GM18507 (cell line): Measurements from ENCODE around the gene MYO6.

Experiments
- DNase-seq: peaks from one replicate; pipeline ENCODE4 v3.0.0; 2011; ENCODE audit warnings: low read depth; ENCODE audit not compliant: insufficient read length; ENCODE audit errors: extremely low spot score
- FAIRE-seq: peaks from 2 replicates; lab custom pipeline; 2011; peaks lifted over from hg19 to GRCh38; lab: Jason Lieb, UNC

Gene MYO6

DNA sequence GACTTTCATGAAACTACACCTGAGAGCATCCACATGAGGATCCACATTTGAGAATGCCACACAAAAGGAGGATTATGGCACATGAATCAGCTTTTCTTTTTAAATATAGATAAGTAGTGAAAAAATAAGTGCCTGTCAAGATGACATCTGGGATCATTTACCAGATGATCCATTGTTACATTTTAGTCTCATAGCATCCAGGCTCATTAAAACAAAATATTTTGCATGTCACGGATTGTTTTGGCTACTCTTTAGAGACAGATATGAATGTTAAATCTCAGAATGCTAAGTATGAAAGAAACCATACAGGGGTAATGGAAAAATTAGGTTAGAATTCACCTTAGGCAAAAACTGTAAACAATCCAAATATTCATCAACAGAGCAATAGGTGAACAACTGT, 66.7 kb downstream of the MYO6 start:
- peak; percentile 24 for FAIRE-seq
- DNase-seq = no peak

DNA sequence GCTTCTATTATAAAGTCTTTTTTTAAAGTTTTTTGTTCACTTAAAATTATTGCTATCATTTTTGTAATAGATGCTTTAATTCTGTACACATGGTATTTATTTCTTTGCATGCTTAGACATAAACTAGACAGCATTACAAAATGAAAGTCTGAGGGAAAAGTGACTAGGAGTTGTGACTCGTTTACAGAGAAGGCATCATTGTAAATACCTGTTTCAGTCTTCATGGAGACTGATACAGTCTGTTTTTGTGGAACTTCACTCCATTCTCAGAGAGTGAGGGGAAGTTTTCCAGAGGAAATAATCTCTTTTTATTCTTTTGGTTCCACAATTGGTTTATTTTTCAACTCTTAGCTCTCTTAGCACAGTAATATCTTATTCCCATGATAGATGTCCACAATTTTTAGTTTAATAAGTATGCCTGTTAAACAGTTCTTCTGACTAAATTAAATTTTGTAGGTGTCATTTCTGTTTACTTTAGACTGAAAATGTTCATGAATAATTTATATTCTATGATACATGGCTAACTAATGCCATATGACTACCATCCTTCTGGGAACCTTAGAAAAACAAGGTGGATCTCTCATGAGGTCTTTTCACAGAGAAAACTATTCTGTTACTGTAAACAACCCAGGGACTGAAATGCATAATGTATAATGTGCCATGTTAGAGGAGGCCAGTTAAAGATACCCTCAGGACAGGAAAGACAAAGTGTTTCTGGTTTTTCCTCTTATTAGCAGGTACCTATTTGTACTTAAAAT, 69.2 kb downstream of the MYO6 start:
- DNase-seq = no peak
- no peak for FAIRE-seq

DNA sequence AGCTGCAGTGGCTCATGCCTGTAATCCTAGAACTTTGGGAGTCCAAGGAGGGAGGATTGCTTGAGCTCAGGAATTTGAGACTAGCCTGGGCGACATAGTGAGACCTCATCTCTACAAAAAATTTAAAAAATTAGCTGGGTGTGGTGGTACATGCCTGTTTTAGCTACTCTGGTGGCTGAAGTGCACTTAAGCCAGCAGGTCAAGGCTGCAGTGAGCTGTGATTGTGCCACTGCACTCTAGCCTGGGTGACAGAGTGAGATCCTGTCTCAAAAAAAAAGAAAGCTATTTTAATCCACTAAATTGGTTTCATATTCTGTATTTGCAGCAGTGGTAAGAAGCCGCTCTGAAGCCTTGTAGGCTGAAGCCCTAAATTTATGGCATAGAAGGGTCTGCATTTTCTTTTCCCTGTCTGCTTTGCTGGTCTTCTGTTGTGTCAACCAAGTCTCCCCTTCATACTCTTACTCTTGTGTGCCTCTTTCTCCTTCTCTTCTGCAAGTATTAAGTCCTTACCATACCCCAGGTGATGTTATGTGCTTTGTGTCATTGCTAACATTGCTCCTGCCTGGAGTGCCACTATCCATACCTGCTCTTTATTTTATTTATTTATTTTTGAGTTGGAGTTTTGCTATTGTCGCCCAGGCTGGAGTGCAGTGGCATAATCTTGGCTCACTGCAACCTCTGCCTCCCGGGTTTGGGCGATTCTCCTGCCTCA, 70.9 kb downstream of the MYO6 start:
- DNase-seq = no peak
- FAIRE-seq = no peak

DNA sequence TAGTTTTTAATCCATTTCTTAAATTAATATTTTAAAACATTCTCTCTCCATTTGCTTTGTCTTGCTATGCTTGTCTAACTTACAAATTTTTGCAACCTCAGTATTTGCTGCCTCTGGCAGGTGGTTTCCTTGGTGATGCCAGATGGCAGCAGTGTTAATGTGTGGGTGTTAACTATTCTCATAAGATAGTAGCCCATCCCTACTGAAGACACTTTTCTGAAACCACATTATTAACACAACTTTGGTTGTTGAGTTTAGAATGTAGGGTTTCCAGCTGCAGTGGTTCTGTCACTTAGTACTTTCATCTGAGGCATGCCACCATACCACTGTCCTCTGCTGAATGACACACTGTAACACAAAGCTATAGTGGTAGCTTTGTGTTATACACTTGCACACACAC, 75.1 kb downstream of the MYO6 start:
- DNase-seq (no peak), FAIRE-seq (peak; percentile 61)

DNA sequence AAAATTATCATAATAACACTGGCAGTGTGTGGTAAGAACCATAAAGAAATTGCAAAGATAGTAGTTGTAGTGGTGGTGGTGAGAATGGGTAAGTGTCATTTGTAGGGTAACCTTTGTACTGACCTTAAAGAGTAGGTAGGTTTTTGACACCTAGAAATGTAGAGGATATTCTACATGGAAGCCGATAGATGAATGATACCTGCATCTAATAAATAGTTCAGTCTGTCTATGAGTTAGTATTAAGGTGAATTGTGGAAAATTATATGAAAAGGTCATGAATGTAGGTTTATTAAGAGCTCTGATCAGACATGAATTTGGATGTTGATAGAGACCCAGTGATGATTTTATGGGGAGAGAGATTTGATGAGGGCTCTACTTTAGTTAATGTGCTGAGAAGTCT, 78.1 kb downstream of the MYO6 start:
- DNase-seq = no peak

DNA sequence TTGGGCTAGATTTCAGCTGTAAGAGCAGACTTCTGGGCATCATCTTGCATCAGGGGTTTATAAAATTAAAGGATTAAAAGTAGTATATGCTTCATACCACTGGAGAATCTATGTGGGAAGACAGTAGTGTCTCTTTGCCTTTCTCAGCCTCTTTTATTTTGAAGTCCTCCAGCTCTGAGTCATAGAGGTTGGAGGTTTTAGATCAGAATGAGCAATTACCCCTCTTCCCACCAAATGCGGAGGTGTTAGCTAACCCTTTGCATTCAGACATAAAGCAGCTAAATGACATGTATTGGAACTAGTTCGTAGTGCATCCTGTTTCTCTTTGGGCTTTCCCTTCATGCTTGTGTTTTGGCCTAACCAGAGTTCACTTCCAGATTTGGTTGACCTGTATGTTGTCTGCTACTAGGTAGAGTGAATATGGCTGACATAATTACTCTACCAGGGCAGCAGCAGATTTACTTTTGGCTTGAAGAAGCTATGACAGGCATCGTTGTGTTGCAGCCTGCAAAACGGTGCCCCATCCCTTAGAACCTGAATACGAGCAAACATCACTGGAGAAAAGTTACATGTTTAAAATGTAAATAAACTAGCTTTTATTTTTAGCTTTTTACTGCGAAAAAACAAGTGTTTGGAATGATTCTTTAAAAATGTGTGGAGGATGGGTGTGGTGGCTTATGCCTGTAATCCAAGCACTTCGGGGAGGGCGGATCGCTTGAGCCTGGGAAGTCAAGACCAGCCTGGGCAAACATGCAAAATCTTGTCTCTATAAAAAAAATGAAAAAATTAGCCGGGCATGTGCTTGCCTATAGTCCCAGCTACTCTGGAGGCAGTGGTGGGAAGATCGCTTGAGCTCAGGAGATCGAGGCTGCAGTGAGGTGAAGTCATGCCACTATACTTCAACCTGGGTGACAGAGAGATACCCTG, 82.2 kb downstream of the MYO6 start:
- FAIRE-seq (peak; percentile 63), DNase-seq (no peak)

More for the DNA sequence above, 78.1 kb downstream of the MYO6 start:
- FAIRE-seq = no peak

DNA sequence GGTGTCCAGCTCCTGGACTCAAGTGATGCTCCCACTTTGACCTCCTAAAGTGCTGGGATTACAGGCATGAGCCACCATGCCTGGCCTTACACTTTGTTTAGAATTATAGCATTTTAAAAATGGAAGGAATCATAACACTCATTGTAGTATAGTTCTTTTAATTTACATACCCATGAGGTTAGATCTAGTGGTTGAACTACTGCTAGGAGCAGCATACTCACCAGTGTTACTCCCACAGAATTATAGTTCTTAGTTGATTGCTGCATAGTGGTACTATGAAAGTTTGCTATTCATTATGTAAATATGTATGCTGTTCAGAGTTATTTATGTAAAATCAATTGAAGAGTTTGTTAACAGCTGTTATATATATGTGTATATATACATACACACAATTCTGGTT, 85.4 kb downstream of the MYO6 start:
- no peak for DNase-seq
- no peak for FAIRE-seq

DNA sequence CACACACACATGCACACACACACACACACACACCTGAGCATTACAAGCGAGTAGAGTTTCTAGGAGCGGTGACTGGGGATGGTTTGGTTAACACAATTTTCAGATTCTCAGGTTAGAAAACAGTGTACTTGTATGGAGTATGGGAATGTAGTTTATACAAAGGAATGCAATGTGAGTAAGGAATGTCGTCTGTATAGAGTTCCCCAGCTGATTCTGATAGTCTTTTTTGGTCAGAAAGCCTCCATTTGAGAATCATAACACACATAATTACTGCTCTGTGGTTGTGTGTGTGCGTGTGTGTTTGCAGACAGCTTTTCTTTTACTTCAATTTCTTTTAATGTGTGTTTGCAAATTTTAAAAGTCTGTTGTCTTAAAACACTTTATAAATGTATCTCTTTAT, 93.2 kb downstream of the MYO6 start:
- FAIRE-seq (peak; percentile 18), DNase-seq (no peak)

DNA sequence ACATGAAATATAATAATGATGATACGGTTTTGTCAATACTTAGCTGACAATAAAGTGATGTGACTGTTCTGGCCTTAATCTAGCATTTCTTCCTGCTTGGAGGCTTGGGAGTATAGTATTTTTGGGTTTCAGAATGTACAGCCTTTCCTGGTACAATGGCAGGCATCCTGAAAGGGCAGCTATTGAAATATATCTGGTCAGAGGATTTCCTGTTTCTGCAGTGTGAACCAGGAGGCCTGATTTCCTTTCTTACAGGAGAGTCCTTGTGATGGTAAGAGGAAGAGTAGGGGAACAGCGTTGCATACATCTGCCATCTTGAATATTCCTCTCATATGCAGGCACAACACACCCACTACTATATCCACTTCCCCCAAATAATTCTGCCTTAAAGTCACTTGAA, 93.7 kb downstream of the MYO6 start:
- FAIRE-seq (peak; percentile 41), DNase-seq (no peak)

DNA sequence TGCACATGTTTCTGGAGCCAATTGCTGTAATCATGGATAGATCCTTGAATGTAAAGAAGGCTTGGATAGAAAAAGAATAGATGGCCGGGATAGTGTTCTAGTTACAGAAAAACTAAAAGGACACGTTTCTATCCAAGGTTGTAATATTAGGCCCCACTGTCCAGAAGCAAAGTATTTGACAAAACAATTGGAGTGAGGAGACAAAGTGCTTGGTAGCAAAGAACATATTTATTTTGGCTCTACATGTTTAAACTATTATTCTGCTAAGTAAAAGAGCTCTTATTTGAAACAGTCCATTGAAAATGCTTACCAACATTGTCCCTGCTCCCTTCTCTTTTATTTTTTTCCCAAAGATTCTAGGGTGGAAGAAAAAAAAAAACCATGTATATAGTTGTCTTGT, 94.4 kb downstream of the MYO6 start:
- FAIRE-seq = no peak
- no peak for DNase-seq

DNA sequence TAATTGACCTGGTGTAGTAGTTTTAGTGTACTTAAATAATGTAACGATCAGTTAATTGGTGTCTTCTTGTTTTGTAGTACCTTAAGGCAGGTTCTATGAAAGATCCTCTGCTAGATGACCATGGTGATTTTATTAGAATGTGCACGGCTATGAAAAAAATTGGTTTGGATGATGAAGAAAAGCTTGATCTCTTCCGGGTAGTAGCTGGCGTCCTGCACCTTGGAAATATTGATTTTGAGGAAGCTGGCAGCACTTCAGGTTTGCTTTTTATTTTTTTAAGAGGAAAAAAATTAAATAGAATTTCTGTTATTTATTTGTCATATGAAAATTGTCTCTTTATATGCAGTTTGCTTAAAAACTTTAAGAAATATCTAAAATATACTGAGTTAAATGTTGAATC, 99.2 kb downstream of the MYO6 start:
- DNase-seq = no peak
- FAIRE-seq = no peak

DNA sequence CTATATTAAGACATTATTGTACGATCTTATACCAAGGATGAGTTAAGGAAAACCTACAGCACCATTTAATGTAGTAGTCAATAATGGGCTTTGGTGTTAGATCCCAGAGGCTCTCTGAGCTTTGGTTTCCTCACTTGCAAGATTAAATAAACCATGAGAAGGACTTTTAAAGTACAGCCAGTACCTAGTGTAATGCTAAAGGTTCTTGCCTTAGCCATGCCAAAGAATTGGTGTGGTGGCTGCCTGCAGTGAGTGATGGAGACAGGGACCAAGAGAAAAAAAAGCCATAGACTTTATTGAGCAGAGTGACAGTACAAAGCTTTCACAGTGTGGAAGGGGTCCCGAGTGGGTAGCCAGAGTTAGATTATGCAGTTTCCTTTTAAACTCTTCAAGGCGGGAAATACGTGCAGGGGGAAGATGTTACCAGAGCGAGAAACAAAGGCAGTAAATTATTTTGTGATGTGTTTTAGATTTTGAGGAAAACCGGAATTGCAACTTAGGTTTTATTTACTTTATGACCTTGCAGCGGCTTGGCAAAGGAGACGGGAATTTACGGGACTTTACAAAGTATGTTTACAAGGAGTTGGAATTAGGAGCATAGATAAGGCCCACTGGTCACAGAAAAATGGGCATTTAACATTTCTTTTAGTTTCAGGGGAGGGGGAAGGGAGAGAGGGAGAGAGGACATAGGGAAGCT, 100.4 kb downstream of the MYO6 start:
- no peak for DNase-seq
- no peak for FAIRE-seq

DNA sequence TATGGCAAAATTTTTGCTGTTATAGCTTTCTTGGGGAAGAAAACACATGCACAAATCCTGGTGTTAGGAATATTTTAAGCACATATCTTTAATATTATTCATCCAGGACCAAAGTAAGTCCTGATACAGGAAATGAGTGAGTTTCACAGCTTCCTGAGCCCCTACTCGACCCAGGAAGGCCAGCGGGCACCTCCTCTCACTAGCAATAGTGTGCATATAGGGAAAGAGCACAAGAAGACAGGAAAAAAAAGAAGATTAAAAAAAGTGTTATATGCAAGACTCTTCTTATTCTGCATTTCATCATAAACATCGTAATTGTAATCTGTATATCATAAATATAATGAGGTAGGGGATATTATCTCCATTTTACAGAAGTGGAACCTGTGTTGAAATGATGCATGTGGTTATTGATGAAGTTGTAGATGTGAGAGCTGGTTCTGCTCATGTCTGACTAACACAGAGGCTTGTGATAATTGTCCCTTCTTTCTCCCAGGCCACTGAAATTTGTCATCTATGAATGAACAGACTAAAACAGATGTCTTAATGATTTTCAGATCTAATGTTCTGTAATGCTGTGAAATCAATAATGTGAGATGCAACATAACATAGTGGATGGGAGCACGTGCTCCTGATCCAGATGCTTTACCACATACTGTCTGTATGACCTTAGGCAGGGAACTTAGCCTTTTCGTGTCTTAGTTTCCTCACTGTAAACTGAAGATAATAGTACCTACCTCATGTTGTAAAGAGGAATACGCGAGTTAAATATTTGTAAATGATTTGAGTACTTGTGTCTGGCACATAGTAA, 101.2 kb downstream of the MYO6 start:
- FAIRE-seq (peak; percentile 15), DNase-seq (no peak)

DNA sequence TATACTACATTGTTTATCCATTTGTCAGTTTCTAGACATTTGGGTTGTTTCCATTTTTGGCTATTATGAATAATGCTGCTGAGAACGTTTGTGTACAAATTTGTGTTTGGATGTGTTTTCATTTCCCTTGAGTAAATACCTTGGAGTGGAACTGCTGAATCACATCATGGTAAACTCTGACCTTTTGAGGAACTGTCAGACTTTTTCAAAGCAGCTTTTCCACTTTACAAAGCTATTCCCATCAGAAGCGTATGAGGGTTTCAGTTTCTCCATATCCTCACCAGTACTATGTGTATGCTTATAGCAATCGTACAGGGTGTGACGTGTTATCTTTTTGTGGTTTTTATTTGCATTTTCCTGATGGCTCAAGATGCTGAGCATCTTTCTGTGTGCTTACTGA, 103.7 kb downstream of the MYO6 start:
- DNase-seq (no peak), FAIRE-seq (peak; percentile 77)

DNA sequence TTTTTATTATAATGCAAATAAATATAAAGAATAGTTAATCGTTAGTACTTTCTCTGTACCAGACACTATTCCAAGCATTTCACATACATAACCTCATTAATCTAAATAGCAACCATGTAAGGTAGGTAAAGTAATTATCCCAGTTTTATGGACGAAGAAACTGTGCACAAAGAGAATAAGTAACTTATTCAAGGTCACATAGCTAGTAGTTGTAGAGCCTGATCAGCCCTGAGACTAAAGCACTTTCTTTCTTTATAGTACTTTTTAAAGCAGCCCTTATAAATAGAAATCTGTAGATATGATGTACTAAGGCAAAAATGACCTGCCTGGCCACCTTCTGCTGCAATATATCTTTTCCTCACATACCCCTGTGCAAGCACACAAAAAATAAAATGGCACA, 104.8 kb downstream of the MYO6 start:
- no peak for DNase-seq
- no peak for FAIRE-seq

DNA sequence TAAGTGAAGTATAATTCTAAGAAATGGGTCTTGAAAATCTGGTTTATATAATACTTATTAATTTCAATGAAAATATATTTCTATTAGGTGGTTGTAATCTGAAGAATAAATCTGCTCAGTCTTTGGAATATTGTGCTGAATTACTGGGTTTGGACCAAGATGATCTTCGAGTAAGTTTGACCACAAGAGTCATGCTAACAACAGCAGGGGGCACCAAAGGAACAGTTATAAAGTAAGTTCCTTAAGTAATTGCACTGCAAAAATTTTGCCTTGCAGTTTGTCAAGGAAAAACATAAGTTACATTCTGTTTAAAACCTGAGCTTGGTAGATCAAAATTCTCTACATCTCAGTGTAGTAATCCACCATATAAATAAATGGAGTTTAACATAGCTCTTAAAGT, 106.0 kb downstream of the MYO6 start:
- FAIRE-seq (peak; percentile 76), DNase-seq (no peak)

DNA sequence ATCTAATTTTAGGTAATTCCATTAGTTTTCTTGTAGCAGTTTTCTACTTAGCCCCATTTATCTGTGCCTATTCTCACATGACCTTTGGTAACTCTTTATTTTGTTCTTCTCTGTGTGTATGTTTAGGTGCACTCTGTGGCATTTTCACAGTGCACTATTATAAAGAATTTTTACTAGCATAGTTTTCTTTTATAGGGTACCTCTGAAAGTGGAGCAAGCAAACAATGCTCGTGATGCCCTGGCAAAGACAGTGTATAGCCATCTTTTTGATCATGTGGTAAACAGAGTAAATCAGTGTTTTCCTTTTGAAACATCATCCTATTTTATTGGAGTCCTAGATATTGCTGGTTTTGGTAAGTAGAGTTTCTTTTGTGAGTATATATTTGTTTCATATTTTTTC, 107.9 kb downstream of the MYO6 start:
- DNase-seq = no peak
- no peak for FAIRE-seq

DNA sequence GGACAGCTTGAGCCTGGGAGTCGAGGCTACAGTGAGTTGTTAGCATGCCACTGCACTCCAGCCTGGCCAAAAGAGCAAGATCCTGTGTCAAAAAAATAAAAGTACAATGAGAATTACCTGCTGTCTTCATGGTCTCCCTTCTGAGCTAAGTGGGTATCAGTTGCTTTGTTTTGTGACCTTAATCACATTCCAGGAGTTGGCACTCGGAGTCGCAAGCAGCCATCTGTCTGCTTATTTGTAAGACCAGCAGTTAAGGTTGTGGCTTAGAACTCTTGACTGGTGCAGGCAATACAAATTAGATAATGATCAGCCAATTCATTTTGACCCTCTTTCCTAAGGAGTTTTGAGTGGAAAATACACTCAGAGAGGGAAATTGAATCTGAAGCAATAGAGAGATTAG, 114.0 kb downstream of the MYO6 start:
- FAIRE-seq = no peak

DNA sequence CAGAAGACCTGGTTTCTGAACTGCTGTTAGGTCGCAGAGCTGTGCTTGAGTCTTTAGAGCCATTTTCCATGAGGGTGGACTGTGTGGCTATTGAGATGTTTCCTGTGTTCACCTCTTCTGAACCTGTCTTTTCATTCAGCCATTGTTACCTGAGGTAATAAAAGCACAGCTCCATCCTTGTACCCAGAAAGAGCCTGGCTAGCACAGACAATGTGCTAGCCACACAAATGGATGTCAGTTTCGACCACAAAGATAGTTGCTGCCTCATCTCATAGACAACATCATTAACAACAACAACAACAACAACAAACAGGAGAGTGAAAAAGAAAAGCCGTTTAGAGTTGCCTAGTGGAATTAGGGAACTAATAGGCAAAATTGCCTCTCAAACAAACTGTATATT, 114.7 kb downstream of the MYO6 start:
- DNase-seq = no peak
- FAIRE-seq = no peak

More for the DNA sequence above, 114.0 kb downstream of the MYO6 start:
- no peak for DNase-seq
